NOMO-1 treated with DMSO at 0.1 percent for 48 hours (cell line): ENCODE results near the gene COLQ.
"Not testable (repeated sequence)": the region's sequence is repeated elsewhere in the genome, so short reads cannot be mapped to it uniquely, and the experiment has no call there.

ENCODE experiments used
- DNase-seq: peaks from one replicate; lab custom pipeline; 2025; ENCODE audit not compliant: unreplicated experiment; lab: John Stamatoyannopoulos, UW

Gene COLQ

DNA sequence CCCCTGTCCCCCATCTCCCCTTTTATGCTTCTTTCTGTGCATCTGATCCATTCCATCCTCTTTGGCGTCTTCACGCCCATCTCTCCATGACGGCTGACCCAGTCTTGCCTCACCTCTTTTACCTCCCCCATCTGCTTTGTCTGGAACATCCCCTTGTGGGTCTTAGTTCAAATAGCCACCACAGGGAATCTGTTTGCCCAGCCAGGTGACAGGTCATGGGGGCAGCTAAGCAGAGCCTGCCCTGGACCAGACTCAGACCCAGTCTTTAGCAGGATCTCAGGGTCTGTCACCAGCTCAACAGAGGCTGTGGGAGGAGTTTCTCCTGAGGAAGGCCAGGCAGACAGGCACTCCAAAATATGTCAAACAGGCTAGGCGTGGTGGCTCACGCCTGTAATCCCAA lies 28.1 kb downstream of the COLQ start:
- DNase-seq, result no peak

DNA sequence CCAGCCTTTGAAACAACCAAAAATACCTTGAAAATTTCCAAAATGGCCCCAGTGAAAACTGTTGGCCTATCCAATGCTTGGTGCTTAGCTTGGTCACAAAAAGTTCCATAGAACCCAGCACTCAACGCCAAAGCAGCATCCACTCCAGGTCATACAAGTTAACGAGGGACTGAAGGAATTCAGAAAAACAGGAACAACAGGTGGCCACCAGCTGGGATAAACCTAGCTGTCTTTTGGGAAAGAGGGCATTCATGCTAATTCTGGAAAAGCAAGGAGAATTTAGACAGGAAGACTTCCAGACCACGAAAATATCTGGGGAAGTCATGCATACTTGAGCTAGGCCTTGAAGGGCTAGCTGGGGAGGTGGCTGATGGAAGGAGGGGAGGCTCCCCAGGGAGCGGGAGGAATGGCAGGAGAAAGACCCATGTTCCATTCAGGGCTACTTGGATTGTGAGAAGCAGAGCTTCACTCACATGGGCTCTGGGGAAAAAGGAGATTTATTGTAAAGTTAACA lies 28.6 kb downstream of the COLQ start:
- DNase-seq, result no peak

DNA sequence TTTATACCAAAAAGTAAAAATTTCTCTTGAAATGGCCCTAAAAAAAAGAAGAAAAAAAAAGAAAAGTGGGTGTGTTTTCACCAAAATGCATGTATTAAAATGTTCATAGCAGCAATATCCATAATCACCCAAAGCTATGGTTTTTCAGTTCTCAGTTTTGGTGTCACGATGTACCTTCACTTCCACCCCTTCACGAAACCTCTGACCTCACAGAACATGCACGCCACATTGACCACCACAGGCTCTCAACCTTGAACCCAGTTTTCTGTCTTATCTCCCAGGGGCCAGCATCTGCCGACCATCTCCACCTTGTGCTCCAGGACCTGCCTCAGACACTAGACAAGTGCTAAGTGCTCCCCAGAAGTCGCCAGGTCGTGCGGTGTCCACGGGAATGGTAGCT lies 30.4 kb downstream of the COLQ start:
- DNase-seq, result no peak

DNA sequence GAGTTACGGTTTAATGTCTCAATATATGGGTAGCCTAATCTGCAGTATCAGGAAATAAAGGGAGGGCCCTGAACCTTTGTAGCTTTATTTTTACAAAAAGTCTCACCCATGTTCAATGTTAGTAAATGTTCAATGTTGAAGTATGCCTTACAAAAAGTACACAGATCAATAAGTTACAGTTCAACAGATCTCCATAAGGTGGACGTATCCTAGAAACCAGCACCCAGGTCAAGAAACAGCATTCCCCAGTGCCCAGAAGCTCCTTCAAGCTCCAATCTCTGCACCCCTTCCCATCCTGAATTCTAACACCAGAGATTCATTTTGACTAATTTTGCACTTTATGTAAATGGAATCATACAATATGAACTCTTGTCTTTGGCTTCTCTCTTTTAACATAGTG lies 31.3 kb downstream of the COLQ start:
- DNase-seq, result no peak

DNA sequence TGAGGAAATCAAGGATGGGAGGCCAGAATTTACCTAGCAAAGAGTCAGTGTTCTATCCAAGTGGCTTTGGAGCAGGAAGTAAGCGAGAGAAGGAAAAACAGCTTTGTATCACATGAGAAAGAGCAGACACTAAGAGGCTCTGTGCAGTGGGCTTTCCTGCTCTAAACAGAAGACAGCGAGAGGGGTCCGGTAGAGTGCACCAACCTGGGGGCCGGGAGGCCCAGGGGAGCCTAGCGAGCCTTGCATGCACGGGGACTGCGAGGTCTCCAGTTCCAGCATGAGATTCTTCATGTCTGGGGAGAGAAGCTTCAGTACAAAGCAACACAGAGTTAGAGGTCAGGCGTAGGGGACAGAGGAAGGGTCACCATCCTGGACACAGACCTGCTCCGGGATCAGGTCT lies 33.5 kb downstream of the COLQ start:
- no peak for DNase-seq

DNA sequence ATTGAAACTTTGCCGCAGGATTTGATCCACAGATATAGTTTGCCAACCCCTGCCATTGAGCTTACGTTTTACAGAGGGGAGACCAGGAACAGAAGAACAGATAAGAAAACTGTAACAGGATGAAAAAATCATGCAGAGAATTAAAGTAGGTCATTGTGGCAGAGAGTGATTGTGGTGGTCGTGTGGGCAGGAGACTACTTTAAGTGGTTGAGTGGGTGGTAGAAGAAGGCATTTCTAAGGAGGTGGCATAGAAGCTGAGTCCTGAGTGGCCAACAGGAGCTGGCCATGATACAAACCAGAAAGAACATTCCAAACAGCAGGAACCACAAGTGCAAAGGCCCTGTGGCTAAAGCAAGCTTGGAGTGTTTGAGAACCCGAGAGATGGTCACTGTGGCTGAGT lies 34.5 kb downstream of the COLQ start:
- DNase-seq, result no peak

DNA sequence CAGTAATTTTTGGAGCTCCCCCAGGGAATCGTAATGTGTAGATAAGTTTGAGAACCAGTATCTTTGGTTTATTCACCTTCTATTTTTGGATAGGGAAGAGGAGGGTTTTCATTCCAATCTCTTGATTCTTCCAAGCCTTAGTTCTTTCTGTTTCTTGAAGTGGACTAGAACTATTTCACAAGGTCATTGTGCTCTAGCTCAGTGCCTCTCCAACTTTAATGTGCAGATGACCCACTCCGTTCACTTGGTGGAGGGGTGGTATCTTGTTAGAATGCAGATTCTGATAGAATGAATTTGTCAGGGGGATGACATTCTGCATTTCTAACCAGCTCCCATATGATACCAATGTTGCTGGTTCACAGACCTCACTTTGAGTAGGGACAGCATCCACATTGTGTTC lies 35.5 kb downstream of the COLQ start:
- no peak for DNase-seq

DNA sequence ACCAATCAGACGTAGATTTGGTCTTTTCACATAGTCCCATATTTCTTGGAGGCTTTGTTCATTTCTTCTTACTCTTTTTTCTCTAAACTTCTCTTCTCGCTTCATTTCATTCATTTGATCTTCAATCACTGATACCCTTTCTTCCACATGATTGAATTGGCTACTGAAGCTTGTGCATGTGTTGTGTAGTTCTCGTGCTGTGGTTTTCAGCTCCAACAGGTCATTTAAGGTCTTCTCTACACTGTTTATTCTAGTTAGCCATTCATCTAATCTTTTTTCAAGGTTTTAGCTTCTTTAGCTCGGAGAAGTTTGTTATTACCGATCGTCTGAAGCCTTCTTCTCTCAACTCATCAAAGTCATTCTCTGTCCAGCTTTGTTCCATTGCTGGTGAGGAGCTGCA lies 37.0 kb downstream of the COLQ start:
- not testable (repeated sequence) for DNase-seq

DNA sequence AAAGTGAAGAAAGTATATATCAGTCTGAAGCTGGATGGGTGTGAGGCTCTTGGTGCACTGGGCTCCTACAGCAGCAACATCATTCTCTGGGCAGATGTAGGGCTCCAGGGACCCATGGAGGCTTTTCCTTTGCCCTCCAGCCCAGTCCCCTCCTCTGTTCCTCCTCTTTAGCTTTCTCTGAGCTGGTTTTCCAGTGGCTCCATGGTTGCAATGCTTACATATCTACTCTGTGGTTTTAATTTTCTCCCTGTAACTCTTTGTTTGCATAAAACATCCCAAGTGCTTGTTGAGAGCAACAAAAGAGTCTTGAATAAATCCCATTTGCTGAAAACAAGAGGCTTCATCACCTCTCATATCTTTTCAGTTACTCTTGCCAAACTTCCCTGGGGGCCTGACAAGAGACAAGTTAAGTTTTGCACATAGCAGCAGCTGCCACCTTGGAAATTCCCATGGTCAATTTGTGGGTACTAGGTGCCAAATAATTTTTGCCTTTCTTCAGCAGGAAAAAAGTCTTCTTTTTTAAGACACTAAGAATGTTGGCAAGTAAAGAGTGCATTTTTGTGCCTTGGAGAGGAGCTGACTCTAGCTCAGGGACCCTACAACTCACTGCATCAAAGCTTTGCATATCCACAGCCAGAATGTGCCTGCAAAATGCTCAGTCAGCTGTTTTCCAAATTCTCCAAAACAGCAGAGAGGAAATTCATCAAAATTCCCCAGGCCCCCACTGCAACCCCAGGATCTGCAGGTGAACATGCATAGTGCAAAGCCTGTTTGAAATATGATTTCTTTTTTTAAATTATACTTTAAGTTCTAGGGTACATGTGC lies 41.9 kb downstream of the COLQ start:
- DNase-seq, result no peak

DNA sequence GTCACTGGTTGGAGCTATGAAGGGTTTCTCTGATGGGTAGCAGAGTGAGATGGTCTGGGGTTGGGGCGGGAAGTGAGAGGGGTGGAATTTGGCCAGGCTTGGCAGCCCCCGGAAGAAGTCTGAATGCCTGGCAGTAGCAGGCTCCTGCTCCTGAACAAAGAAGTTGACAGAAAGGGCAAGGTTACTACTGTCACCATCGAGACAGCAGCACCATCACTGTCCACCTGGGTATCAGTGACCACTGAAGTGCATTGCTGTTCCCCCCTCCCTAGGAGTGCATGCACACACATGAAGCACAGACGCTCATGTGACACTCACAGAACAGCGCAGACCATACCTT lies 42.9 kb downstream of the COLQ start:
- no peak for DNase-seq

DNA sequence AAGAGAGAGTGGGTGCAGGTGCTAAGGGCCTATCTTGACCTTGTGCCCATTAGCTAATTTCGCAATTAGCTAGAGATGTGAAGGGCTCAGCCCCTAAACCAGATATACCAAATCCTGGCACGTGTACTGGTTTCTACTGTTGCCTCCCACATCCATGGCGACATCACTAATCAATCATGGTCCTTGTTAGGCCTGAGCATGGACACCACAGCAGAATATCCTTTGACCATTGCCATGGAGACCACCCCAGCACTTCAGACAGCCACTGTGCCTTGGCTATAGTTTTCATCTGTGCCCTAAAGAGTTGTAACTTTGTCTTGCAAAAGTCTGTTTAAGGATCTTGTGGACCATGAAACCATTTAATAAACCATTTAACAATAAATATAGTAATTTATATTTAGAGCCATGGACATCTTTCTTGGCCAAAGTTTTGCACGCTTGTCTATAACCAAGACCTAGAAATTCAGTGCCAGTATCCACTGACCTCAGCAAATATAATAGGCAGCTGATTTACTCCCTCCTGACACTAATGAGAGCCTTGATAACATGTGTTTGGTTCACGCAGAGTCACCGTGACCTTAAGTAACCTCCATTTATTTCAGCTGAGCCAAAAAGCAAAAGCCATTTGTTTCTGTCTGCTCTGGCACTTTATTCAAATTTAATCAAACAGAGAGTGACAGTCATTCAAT lies 43.4 kb downstream of the COLQ start:
- DNase-seq, result no peak

DNA sequence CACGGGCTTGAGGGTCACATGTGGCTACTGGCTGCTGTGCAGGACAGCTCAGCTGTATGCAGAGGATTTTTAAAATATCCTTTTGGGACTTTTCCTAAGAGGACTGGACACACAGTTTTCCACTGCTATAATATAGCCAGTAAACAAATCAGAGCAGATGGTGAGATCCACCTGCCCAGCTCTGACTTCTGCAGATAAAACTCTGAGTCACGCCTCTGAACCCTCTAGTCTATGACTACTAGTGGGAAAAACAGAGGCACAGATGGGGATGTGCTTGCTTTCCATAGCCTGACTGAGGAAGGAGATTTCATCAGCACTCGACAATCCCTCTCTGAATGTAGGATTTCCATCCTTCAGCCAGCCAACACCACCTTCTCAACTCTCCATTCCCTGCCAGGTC lies 45.1 kb downstream of the COLQ start:
- DNase-seq, result no peak

DNA sequence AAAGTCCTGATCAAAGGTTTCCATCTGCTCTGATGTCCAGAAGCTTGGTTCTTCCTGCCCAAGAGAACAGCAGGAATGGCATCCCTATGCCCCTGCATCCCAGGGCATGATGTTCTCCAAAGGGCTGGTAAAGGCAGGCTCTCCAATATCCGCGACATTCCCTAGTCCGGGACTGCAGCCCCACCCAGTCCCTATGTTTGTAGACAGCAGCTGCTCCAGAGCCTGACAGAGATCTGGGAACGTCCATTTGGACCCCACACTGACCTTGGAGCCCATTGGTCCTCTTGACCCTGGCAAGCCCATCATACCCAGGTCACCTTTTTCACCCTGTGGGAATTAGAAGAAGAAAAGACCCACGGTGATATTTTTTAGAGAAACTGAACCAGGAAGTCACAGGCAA lies 46.3 kb downstream of the COLQ start:
- DNase-seq, result no peak

DNA sequence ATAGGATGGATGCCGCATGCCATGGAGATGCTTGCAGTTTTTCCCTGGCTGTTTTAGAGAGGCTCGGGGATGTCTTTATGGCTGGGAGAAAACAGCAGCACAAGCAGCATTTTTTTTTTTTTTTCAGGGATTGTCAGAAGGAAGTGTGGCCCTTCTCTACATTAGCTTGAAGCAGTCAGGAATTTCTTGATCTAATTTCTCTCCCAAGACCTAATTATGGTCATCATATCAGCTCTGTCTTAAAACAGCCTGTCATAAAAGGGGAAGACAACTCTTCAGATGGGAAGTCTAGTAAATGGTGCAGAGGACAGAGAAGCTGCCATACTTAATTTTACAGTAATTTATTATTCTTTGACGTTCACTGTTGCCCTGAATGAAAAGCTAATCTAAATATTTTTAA lies 49.6 kb downstream of the COLQ start:
- DNase-seq, result no peak

DNA sequence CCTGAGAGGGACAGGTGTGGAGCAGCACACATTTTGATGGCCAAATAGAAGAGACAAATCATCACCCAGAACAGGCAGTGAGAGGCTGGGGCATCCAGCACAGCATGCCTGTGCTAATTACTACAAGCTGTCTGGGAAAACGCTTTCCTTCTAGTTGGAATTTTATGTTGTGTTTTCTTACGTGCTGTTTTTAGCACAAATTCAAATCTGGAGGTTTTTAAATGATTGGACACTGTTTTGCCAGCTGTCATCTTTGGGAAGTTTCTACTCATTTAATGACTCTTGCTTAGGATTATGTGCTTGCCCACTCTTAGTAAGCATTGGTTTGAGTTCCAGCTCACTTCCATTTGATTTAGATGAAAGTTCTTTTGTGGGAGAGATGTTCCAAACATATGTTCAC lies 50.7 kb downstream of the COLQ start:
- no peak for DNase-seq

DNA sequence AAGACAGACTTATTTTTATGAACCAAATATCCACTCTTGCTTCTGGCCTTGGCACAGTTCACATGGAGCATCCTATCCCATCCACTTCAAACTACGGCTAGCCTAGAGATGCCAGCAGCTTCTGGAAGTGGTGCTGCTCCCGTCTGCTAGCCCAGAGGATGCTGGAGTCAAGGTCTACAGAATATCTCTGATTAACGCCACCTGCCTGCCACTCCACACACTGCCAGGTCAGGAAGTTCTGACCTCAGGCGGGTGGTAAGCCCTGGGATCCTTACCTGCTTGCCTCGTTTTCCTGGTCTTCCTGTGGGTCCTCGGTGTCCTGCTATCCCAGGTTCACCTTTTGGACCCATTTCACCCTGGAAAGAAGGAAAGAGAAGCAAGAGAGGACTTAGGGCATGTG lies 51.2 kb downstream of the COLQ start:
- no peak for DNase-seq

DNA sequence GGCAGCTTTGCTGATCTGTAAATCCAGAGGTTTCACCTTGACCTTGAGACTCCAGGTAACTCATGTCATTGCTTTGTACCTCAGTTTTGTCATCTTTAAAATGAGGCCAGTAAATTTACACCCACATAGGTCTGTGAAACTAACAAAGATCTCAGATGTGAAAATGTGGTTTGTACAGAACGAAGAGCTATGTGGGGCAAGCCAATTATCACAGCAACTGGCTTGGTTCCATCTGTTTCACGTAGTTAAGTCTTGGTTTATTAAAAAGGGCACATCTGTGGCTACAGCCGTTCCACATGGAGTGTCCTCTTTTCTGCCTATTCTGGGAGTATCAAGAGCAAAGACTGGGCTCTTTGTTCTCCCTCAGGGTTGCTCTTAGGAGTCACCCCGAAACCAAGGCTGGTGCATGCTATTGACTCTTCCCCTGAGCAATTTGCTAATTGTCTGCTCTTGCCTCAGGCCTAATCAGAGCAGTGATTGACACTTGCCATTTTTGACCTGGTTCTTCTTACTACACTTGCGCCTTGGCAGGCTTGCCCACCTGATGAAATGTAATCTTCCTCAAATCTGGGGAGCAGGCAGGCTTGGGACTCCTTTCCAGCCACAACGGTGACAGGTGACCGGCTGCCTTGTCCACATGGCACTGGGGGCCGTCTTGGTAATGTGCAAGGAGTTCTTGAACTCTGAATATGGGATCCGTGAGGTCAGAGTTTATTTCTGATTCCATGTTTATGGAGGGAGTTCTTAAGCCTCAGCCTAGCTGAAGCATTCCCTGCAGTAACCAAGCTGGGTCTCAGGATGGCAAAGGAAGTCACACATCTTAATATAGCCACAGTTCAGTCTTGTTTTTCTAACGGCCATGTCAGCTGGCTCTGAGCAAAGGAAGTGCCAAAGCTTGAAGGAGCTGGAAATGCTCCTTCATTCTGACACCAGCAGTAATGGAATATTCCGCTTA lies 54.0 kb downstream of the COLQ start:
- no peak for DNase-seq

DNA sequence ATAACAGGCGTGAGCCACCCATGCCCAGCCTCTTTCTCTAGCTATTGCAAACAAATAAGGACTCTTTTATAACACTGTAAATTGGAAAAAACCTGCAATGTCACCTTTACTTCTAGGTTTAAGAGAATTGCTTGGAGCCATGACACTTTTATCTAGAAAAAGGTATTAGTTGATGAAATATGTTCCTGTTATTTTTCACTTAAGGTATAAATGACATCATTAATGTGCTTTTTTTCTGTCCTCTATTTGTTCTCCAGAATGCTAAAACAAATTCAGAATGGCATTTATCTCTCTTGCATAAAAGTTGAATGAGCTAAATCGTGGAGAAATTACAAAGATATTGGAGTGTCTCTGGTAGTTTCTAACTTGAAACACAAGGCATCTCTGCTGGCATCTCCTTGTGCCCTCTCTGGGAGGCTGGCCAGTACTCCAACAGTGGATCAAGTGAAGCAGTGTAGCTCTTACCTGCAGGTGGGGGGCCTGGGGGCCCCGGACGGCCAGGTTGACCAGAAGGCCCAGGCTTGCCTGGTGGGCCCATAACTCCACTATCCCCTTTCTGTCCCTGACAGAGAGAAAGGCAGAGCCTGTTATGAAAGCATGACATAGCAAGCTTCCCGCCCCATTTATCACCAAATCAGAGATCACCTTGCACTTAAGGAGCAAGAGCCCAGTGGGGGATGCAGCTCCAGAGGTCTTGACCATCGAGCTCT lies 55.5 kb downstream of the COLQ start:
- no peak for DNase-seq

DNA sequence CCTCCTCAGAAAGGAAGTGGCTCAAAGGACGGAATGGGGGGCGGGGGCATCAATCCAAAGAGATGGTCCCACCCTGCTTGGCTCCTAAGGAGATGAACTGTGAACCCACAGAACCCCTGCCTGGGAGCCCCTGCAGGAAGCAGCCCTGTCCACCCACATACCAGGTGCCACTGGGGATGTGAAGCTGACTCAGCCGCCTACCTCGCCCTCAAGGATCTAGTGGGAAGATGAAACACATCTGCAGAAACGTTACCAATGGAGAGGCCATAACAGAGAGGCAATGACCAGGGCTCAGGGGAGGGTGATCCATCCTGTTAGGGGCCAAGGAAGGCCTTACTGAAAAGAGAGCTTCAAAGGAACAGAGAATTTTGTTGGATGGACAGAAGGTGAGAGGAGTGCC lies 59.1 kb downstream of the COLQ start:
- no peak for DNase-seq

DNA sequence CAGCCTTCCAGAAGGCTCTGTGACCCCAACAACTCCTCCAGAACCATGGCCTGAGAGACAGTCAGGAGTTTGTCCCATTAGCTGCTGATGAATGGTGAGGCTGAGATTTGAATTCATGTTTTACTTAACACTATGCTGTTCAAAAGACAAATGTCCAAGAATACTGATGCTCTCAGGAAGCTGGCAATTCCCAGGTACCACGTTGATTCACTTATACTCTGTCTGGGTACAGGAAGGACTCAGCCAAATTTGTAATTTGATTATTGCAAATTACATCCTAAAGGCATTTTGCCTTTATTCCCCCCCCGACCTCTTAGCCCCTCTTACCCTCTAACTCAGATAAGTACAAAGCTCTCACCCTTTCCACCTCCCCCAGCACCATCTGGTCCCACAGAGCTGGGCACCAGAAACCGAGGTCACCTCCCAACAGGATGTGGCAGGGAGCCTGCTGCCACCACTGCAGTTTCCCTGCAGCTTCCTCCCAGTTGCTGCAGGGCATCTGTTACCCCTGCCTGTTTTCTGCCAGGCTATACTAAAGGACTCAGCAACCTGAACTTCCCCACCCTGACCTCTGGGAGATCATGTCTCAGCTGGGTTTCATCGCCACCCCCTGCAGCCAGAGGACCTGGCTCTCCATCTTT lies 60.5 kb downstream of the COLQ start:
- no peak for DNase-seq
